Stimulated activated CD4-positive, alpha-beta T cell treated with anti-CD3 and anti-CD28 coated beads, Interleukin-1b, Interleukin-23, amount 100 ng/mL, for 48 hours (primary cell): ENCODE results near the gene AGBL5.
A peak's percentile ranks its signal among the peaks of the same experiment; 100 is the strongest.
"Not testable (repeated sequence)": the region's sequence is repeated elsewhere in the genome, so short reads cannot be mapped to it uniquely, and the experiment has no call there.

Experiments used
- DNase-seq: peaks from one replicate; pipeline ENCODE4 v3.0.0-alpha.2; 2020

Gene AGBL5

DNA sequence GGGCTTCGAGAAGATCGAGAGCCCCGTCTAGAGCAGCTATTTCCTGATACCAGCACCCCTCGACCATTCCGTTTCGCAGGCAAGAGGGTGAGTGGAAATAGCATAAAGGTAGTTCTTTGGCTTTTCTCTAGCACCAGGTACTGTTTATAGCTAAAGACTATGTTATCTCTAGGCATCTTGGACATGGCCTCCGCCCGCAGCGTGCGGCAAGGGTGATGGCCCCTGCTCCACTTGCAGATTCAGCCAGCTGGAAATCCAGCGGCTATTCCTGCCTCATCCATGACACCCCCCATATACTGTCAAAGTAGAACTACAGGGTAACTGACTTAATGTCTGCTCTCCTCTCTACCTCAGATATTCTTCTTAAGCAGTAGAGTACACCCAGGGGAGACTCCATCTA lies 3.3 kb downstream of the AGBL5 start:
- no peak for DNase-seq

DNA sequence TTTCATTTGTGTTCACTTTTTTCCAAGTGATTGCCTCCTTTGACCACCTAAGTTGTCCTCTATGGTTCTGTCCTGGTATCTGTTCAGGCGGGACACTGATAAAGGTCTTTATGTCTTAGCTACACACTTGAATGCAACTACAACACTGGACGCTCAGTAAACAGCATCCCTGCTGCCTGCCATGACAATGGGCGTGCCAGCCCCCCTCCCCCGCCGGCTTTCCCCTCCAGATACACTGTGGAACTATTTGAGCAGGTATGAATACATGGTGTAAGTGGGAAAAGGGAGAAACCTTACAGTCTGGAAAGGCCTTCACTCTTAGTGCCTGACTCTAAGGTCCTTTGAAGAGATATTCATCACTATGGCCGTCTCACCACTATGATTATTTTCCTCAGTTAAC lies 5.7 kb downstream of the AGBL5 start:
- DNase-seq = no peak

GRCh38 chr2:27058210-27058609 lies 6.7 kb downstream of the AGBL5 start:
- DNase-seq = no peak

- DNase-seq = no peak
These were observed 7.8 kb downstream of the AGBL5 start for GRCh38 chr2:27059141-27059820.

GRCh38 chr2:27060323-27060722 lies 8.9 kb downstream of the AGBL5 start:
- no peak for DNase-seq

DNA sequence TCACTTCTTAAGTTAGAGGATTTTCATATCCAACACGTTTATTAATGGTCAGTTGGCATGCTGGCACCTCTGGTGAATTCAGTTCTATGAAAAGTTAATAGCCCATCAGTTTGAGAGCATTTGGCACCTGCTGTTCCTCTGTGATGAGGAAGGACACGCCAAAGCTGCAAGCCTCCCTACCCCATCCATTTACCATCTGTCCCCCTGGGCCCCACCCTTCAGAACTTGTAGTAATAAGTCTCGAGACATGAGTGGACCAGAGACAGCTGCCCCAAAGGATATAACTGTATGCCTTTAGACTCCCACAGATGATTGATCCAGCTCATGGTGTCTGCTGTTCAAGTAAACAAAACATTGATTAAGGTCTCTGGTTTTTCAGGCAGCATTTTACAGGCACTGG lies 13.7 kb downstream of the AGBL5 start:
- DNase-seq = no peak

- no peak for DNase-seq
These were observed 15.9 kb downstream of the AGBL5 start for GRCh38 chr2:27067385-27067784.

DNA sequence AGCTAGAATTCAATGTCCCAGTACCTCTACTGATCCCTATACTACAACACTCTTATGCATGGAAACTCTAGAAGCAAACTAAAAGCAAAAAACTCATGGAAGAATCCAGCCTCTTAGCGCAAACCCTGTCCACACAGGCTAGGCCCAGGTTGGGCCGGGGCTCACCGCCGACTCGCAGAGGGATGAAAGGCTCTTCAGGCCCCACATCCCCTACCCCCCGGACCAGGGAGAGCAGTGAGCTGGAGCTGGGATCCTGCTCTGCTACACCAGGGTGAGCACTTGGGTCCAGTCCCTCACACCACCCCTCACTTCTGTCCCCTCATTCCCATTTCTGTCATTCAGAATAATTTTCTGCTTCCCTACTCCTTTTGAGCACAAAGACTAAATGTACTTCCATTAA lies 18.0 kb downstream of the AGBL5 start:
- no peak for DNase-seq

- DNase-seq = no peak
These were observed 18.6 kb downstream of the AGBL5 start for GRCh38 chr2:27069961-27070618.

DNA sequence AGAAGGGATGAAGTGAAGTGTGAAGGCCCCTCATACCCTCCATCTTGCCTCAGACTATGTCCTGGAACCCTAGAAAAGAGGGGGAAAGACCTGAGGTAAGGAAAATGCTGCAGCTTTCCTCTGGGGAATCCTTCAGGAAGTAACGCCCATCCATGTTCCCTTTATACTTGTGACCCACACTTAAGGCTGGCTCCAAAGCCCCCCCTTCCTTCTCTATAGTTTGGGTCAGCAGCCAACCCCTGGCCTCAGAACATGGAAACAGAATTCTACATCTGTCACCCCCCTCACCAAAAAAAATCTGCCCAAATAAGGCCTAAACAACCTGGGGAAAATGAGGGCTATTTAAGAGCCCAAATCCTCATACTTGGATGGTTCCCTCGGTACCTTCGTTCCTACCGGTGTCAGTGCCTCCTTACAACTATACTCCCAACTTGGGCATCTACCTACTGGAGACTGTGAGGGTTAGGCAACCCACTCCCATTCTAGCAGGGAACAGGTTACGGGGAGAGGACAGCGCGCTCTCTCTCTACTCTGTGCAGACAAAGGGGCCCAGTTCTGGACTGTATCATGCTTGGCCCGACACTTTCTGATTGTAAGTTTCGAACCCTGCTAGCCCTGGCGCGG lies 19.3 kb downstream of the AGBL5 start:
- no peak for DNase-seq

DNA sequence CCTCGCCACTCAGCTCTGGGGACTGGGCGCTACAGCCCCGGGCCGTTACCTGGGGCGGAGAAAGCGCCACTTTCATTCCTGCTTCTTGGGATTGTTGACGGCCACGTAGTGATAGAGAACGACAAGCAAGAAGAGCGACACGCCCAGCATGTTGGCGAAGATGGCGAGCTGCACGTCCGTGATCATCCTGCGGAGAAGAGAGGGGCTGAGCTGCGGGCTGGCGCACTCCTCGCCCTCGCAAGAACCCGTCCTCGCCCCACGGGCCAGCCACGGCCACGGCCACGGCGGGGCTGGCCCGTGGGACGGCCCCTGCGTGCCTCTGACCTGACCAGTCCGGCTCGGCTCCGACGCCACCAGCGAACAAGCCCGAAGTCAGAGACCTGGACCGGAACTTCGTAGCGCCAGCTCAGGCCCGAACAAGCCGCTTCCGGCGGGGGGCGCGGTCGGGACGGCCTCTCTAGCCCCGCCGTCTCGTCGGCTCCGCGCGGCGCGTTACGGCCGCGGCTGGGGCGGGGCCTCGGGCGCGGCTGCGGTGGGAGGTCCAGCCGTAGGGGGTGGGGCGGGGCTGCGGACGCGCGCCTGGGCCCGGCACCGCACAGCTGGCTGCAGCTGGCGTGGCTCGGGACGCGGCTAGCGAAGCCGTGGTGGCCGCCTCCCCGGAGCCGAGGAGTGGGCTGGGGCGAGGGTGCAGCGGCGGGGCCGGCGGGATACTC lies 20.0 kb downstream of the AGBL5 start, which contains the start of gene OST4:
TSS of gene OST4 (minus strand) at position 378 of the 713 bp plus-strand sequence.
- peak; percentile 90 for DNase-seq

- DNase-seq = no peak
These were observed 20.7 kb downstream of the AGBL5 start for GRCh38 chr2:27071990-27072830.

GRCh38 chr2:27072920-27073319 lies 21.5 kb downstream of the AGBL5 start:
- no peak for DNase-seq

DNA sequence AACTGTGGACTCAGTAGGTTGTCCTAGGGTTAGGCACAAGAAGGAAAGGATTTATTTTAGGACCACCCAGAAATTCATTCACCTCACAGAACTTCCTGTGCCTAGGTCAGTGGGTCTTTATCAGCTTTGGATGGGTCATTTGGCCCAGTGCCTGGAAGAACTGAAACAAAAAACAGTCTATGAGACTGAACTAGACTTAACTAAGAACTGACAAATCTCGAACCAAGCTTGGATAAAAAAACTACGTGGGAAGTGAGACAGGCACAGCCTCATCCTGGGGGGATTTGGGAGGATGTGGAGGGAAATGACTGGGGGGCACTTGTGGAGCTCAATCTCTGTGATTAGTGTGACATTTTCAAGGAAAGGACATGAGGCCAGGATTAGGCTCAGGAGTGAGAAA lies 22.3 kb downstream of the AGBL5 start:
- DNase-seq = no peak

- DNase-seq = no peak
These were observed 23.5 kb downstream of the AGBL5 start for GRCh38 chr2:27074738-27075565.

DNA sequence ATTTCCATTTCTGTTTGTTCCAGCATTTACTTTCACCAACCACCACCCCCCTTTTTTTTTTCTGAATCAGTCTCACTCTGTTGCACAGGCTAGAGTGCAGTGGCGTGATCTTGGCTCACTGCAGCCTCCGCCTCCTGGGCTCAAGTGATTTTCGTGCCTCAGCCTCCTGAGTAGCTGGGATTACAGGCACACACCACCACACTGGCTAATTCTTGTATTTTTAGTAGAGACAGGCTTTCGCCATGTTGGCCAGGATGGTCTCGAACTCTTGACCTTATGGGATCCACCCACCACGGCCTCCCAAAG lies 24.1 kb downstream of the AGBL5 start:
- not testable (repeated sequence) for DNase-seq

DNA sequence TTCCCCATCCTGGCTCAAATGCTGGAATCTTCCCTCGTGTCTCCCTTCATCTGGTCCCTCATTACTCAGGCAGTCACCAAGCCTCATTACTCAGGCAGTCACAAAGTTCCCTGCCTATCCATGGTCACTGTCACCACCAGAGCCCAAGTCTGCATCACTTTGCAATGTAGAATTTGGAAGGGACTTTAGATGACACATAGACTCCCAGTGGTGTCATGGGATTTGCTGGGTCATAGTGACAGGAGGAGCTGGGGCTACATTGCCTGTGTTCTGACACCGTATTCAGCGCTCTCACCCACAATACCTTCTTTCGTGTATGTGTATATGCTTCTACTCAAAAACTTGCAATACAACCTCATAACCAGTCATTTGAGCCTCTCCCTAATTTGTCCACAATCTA lies 24.9 kb downstream of the AGBL5 start:
- DNase-seq = no peak

- no peak for DNase-seq
These were observed 25.8 kb downstream of the AGBL5 start for GRCh38 chr2:27077231-27077630.

DNA sequence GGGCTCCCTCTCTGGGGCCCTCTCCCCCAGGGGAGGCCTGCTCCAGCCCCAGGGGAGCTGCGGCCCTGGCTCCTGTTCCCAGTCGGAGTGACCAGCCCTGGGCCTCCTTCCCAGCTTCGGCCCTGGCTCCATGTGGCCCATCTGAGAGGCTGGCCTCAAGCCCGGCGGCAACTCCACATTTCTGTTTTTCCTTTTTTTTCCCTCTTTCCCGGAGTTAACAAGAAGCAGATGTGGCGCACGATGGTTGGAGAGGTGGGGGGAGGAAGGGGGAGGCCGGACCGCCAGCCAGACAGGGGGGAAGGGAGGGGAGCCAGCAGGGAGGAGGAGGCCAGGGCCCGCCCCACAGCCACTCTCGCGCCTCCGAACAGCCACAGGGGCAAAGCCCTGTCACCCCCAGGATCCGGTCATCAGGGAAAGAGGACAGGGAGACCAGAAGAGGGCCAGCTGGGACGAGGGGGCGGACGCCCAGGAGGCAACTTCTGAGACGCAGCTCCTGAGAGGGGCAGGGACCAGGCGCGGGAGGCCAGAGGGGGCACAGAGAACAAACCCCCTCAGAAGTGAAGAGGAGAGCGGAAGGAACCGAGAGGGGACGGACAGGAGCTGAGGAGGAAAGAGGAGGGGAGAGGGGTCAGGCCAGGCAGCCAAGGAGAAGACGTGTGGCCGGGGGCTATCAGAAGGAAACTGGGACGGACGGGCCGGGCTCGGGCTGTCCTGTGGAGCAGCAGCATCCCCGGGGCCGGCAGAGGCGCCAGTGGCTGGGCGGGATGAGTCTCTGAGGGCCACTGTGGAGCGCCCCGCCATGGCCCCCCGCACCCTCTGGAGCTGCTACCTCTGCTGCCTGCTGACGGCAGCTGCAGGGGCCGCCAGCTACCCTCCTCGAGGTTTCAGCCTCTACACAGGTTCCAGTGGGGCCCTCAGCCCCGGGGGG lies 27.1 kb downstream of the AGBL5 start, which contains the start of gene EMILIN1:
TSS of gene EMILIN1 (plus strand) at position 349 of the 928 bp plus-strand sequence. CDS start at position 800, 451 bp downstream.
- DNase-seq = no peak
